Tibial artery (tissue), 4 donors: ENCODE measurements around the gene ABCF3.
A peak's percentile ranks its signal among the peaks of the same experiment; 100 is the strongest.

ENCODE experiments used
- DNase-seq, 2 donors: peaks; one replicate each; pipeline ENCODE4 v3.0.0-alpha.2; 2019
- H3K27ac ChIP-seq, 2 donors: fragments of 200-600 bp; sonication (generic) in 1 of 2; 1 replicate in 1 of 2; 2 replicates in 1 of 2; pipeline ENCODE4 v1.5.1; 2018 to 2019; ENCODE audit warnings: mild to moderate bottlenecking in 1 of 2
- H3K27me3 ChIP-seq, 2 donors: fragments of 200-600 bp; sonication (generic) in 1 of 2; one replicate each; pipeline versions ENCODE4 v1.5.1 to v1.6.0; 2016 to 2019
- H3K36me3 ChIP-seq, 3 donors: fragments of 200-600 bp; sonication (generic) in 2 of 3; one replicate each; pipeline ENCODE4 v1.5.1; 2016 to 2019; ENCODE audit warnings: mild to moderate bottlenecking in 2 of 3
- H3K4me1 ChIP-seq, 4 donors: fragments of 200-600 bp; sonication (generic) in 2 of 4; 1 replicate in 3 of 4; 2 replicates in 1 of 4; pipeline ENCODE4 v1.5.1; 2016 to 2019
- H3K4me3 ChIP-seq, 2 donors: fragments of 200-600 bp; sonication (generic) in 1 of 2; 1 replicate in 1 of 2; 2 replicates in 1 of 2; pipeline ENCODE4 v1.5.1; 2018 to 2019; ENCODE audit warnings: mild to moderate bottlenecking in 2 of 2
- H3K9me3 ChIP-seq, 3 donors: fragments of 200-600 bp; sonication (generic) in 1 of 3; one replicate each; pipeline ENCODE4 v1.5.1; 2016 to 2019
- intact Hi-C: fragments of 100-400 bp; cut with DNase I; formaldehyde crosslinking; loops from one replicate; pipeline ENCODE4 v1.15.0; 2023; ENCODE audit warnings: low total_unique reads
- TF ChIP-seq, protein P1 (sequence below), 2 experiments: fragments of 200-600 bp in 1 of 2; fragments of 450-650 bp in 1 of 2; IDR thresholded peaks; one replicate each; pipeline ENCODE4 v1.5.1; 2017 to 2019; ENCODE audit warnings: antibody characterized with exemption in 2 of 2, mild to moderate bottlenecking in 1 of 2, moderate library complexity in 1 of 2

ABCF3 gene

GRCh38 chr3:184184546-184185230 lies 1.3 kb upstream of the ABCF3 start:
- DNase-seq, result no peak
- H3K27me3 ChIP-seq, result no peaks in the 10 kb centered on the region
- TF ChIP-seq, protein P1, sequence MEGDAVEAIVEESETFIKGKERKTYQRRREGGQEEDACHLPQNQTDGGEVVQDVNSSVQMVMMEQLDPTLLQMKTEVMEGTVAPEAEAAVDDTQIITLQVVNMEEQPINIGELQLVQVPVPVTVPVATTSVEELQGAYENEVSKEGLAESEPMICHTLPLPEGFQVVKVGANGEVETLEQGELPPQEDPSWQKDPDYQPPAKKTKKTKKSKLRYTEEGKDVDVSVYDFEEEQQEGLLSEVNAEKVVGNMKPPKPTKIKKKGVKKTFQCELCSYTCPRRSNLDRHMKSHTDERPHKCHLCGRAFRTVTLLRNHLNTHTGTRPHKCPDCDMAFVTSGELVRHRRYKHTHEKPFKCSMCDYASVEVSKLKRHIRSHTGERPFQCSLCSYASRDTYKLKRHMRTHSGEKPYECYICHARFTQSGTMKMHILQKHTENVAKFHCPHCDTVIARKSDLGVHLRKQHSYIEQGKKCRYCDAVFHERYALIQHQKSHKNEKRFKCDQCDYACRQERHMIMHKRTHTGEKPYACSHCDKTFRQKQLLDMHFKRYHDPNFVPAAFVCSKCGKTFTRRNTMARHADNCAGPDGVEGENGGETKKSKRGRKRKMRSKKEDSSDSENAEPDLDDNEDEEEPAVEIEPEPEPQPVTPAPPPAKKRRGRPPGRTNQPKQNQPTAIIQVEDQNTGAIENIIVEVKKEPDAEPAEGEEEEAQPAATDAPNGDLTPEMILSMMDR (IDR thresholded peaks at IDR 0.05), result no peak
- H3K27ac ChIP-seq, result peak overlapping the region; percentile 87
- H3K4me1 ChIP-seq, result peaks cover 0 to 29% (median 23%) of the 10 kb centered on the region in 4 donors
- no peaks in the 10 kb centered on the region for H3K9me3 ChIP-seq
- intact Hi-C loops, result loop anchor here (5.0 kb wide), 2 partner anchors 32 to 63 kb away; partner anchors contain the start of genes ALG3 and EEF1AKMT4
- peaks cover 57 to 69% (median 63%) of the 10 kb centered on the region in 3 donors for H3K36me3 ChIP-seq
- no peak overlapping the region for H3K4me3 ChIP-seq

DNA sequence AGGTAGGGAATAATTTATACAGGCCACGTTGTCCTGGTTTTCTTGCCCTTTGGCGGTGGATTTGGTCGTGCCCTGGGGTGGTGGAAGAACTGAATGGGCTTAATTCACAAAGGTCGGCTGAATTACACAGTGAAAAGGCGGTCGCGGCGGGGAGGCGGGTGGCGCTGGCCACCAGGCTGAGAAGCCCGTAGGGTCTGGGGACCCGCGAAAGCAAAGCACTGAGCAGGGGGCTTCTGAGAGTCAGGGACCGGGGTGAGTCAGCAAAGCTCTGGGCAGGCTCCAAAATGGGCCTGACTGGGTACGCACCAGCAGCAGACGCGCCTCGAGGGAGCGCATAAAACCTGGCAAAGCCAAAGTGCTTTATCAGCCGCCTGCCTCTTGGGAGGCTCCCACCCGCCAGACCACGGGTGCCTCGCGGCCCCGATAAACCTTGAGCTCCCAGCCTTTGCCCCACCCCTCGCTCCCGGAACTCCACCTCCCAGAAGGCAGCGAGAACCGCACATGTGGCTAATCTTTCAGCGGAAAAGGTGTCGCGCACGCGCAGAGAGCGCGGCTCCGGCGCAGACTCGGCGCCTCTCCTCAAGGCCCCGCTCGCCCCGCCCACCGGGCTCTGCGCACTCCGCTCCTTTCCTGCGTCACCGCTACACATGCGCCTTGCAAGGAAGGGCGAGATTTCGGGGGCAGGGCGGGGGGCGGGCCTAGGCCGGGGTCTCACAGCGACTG lies 377 bp upstream of the ABCF3 start:
- no peaks in the 10 kb centered on the region for H3K9me3 ChIP-seq
- H3K27ac ChIP-seq, result peak overlapping the region; percentile 87
- TF ChIP-seq, protein P1 (IDR thresholded peaks at IDR 0.05), result no peak
- H3K4me3 ChIP-seq, result peak overlapping the region; percentile 77 to 83
- no peaks in the 10 kb centered on the region for H3K27me3 ChIP-seq
- DNase-seq, result peak; percentile 99 to 100
- intact Hi-C loops, result loop anchor here (5.0 kb wide), 2 partner anchors 33 to 62 kb away; partner anchors contain the start of genes ALG3 and EEF1AKMT4
- peaks cover 0 to 30% (median 23%) of the 10 kb centered on the region in 4 donors for H3K4me1 ChIP-seq
- H3K36me3 ChIP-seq, result peaks cover 57 to 69% (median 63%) of the 10 kb centered on the region in 3 donors

DNA sequence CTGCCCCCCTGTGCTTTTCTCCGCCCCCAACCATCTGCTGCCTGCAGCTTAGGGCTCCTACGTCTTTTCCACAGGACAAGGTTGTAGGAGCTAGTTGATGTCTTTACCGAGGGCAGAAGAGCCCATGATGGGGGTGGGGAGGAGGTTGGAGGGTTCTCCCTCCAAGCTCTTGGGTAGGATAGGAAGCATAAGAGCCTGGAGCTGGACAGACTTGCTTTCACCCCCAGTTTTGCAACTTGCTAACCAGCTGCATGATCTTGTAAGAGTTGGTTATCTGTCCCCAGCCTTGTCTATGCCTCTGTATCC lies 856 bp downstream of the ABCF3 start:
- intact Hi-C loops, result loop anchor here (5.0 kb wide), 2 partner anchors 35 to 60 kb away; partner anchors contain the start of genes ALG3 and EEF1AKMT4
- Histone ChIP-seq H3K36me3 (peaks cover 57 to 69% (median 63%) of the 10 kb centered on the region in 3 donors), H3K9me3 (no peaks in the 10 kb centered on the region), H3K4me3 (peak overlapping the region; percentile 77 to 83), H3K4me1 (peaks cover 0 to 30% (median 23%) of the 10 kb centered on the region in 4 donors), H3K27me3 (no peaks in the 10 kb centered on the region), H3K27ac (peak overlapping the region; percentile 87)
- TF ChIP-seq, protein P1 (IDR thresholded peaks at IDR 0.05), result no peak
- DNase-seq, result no peak

DNA sequence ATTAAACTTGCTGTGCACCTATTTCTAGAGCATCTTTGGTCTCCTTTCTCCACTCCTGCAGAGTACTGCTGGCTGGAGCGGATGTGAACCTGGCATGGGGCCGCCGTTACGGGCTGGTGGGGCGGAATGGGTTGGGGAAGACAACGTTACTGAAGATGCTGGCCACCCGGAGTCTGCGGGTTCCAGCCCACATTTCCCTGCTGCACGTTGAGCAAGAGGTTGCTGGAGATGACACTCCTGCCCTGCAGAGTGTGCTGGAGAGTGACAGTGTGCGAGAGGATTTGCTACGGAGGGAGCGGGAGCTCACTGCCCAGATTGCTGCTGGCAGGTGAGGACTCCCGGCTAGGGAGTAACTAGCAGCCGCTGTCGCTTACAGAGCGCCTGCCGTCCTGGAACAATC lies 2.1 kb downstream of the ABCF3 start:
- Histone ChIP-seq H3K9me3 (no peaks in the 10 kb centered on the region), H3K36me3 (peaks cover 57 to 69% (median 63%) of the 10 kb centered on the region in 3 donors), H3K4me3 (no peak overlapping the region), H3K27me3 (no peaks in the 10 kb centered on the region), H3K4me1 (peaks cover 0 to 30% (median 23%) of the 10 kb centered on the region in 4 donors), H3K27ac (no peak overlapping the region)
- no peak for DNase-seq
- TF ChIP-seq, protein P1 (IDR thresholded peaks at IDR 0.05), result no peak
- intact Hi-C loops, result loop anchor here (5.0 kb wide), 2 partner anchors 36 to 59 kb away; partner anchors contain the start of genes ALG3 and EEF1AKMT4

DNA sequence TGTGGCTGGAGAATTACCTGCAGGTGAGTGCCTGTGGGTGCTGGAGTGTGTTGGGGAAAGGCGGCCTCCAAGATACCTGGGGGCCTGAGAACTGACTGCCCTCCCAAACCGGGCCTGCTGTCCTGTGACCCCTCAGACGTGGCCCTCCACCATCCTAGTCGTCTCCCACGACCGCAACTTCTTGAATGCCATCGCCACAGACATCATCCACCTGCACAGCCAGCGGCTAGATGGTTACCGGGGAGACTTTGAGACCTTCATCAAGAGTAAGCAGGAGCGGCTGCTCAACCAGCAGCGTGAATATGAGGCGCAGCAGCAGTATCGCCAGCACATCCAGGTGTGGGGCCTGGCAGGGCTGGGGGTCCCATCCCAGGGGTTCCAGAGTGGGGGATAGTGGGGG lies 3.4 kb downstream of the ABCF3 start:
- no peak overlapping the region for H3K27ac ChIP-seq
- TF ChIP-seq, protein P1 (IDR thresholded peaks at IDR 0.05), result no peak
- no peaks in the 10 kb centered on the region for H3K9me3 ChIP-seq
- no peak for DNase-seq
- no peak overlapping the region for H3K4me3 ChIP-seq
- intact Hi-C loops, result loop anchor here (5.0 kb wide), 2 partner anchors 37 to 58 kb away; partner anchors contain the start of genes ALG3 and EEF1AKMT4
- H3K36me3 ChIP-seq, result peaks cover 62 to 69% (median 65%) of the 10 kb centered on the region in 3 donors
- peaks cover 0 to 30% (median 23%) of the 10 kb centered on the region in 4 donors for H3K4me1 ChIP-seq
- H3K27me3 ChIP-seq, result no peaks in the 10 kb centered on the region
